Chondrocyte (in vitro differentiated cells): Measurements from ENCODE around the gene MYRFL. TPM values are rescaled to one million over a fixed set of nuclear protein-coding genes. Genes with fewer than 3 reads are reported as not detected.
"Not testable (repeated sequence)": the region's sequence is repeated elsewhere in the genome, so short reads cannot be mapped to it uniquely, and the experiment has no call there.

Experiments used
- DNase-seq: peaks from one replicate; pipeline ENCODE4 v3.0.0; 2021; ENCODE audit warnings: mixed read lengths, low spot score
- H3K27ac Mint-ChIP-seq: one replicate; pipeline ENCODE4 v1.8.0; 2021; ENCODE audit warnings: mild to moderate bottlenecking, moderate library complexity, mixed read lengths; ENCODE audit not compliant: unreplicated experiment
- H3K27me3 Mint-ChIP-seq: 2 replicates; pipeline ENCODE4 v1.8.0; 2021; ENCODE audit warnings: low read depth, mixed read lengths
- H3K36me3 Mint-ChIP-seq: 2 replicates; pipeline ENCODE4 v1.8.0; 2021; ENCODE audit warnings: low read depth, mixed read lengths
- H3K4me1 Mint-ChIP-seq: 2 replicates; pipeline ENCODE4 v1.8.0; 2021; ENCODE audit warnings: low read depth, mild to moderate bottlenecking, mixed read lengths
- H3K4me3 Mint-ChIP-seq: one replicate; pipeline ENCODE4 v1.8.0; 2021; ENCODE audit warnings: mild to moderate bottlenecking, moderate library complexity, mixed read lengths; ENCODE audit not compliant: unreplicated experiment
- H3K9me3 Mint-ChIP-seq: 2 replicates; pipeline ENCODE4 v1.8.0; 2021; ENCODE audit warnings: low read depth, mixed read lengths
- CTCF ChIP-seq: fragments of 200-600 bp; sonication (generic); IDR thresholded peaks from 2 replicates; pipeline ENCODE4 v1.5.0; 2021; ENCODE audit warnings: antibody characterized with exemption, mild to moderate bottlenecking, moderate library complexity
- total RNA-seq: library from RNA; stranded (reverse); gene quantifications from 3 replicates; pipeline ENCODE4 v1.2.1, GENCODE V29; 2021

MYRFL gene
- total RNA-seq, 1 donor from 2014 or later = 0.35 TPM

- no peak overlapping the region for H3K4me3 Mint-ChIP-seq
- H3K36me3 Mint-ChIP-seq = no peaks in the 10 kb centered on the region
- no peak for TF ChIP-seq CTCF
- no peak for DNase-seq
- H3K4me1 Mint-ChIP-seq = peaks cover 4% of the 10 kb centered on the region
- no peaks in the 10 kb centered on the region for H3K9me3 Mint-ChIP-seq
- H3K27me3 Mint-ChIP-seq = peaks cover 4% of the 10 kb centered on the region
- H3K27ac Mint-ChIP-seq = no peak overlapping the region
These were observed 18.6 kb downstream of the MYRFL start for GRCh38 chr12:69843608-69844007.

- H3K36me3 Mint-ChIP-seq = no peaks in the 10 kb centered on the region
- no peak for DNase-seq
- H3K4me1 Mint-ChIP-seq = peaks cover 4% of the 10 kb centered on the region
- peaks cover 4% of the 10 kb centered on the region for H3K27me3 Mint-ChIP-seq
- TF ChIP-seq CTCF = no peak
- no peak overlapping the region for H3K4me3 Mint-ChIP-seq
- H3K9me3 Mint-ChIP-seq = no peaks in the 10 kb centered on the region
- no peak overlapping the region for H3K27ac Mint-ChIP-seq
These were observed 19.4 kb downstream of the MYRFL start for GRCh38 chr12:69844416-69844815.

GRCh38 chr12:69844836-69845235 is 19.8 kb downstream of the MYRFL start:
- no peaks in the 10 kb centered on the region for H3K9me3 Mint-ChIP-seq
- no peak overlapping the region for H3K27ac Mint-ChIP-seq
- TF ChIP-seq CTCF = no peak
- peaks cover 4% of the 10 kb centered on the region for H3K4me1 Mint-ChIP-seq
- no peaks in the 10 kb centered on the region for H3K36me3 Mint-ChIP-seq
- H3K27me3 Mint-ChIP-seq = peaks cover 4% of the 10 kb centered on the region
- H3K4me3 Mint-ChIP-seq = no peak overlapping the region
- no peak for DNase-seq

- no peaks in the 10 kb centered on the region for H3K4me1 Mint-ChIP-seq
- TF ChIP-seq CTCF = no peak
- no peak for DNase-seq
- H3K27ac Mint-ChIP-seq = no peak overlapping the region
- H3K9me3 Mint-ChIP-seq = no peaks in the 10 kb centered on the region
- no peak overlapping the region for H3K4me3 Mint-ChIP-seq
- peaks cover 2% of the 10 kb centered on the region for H3K27me3 Mint-ChIP-seq
- H3K36me3 Mint-ChIP-seq = no peaks in the 10 kb centered on the region
These were observed 21.9 kb downstream of the MYRFL start for GRCh38 chr12:69846976-69847375.

- peaks cover 5% of the 10 kb centered on the region for H3K36me3 Mint-ChIP-seq
- no peak overlapping the region for H3K27ac Mint-ChIP-seq
- H3K27me3 Mint-ChIP-seq = peaks cover 2% of the 10 kb centered on the region
- no peak for DNase-seq
- no peak for TF ChIP-seq CTCF
- no peak overlapping the region for H3K4me3 Mint-ChIP-seq
- H3K4me1 Mint-ChIP-seq = no peaks in the 10 kb centered on the region
- H3K9me3 Mint-ChIP-seq = peaks cover 15% of the 10 kb centered on the region
These were observed 26.9 kb downstream of the MYRFL start for GRCh38 chr12:69851976-69852375.

GRCh38 chr12:69853176-69853961 is 28.3 kb downstream of the MYRFL start:
- H3K9me3 Mint-ChIP-seq = peaks cover 25% of the 10 kb centered on the region
- not testable (repeated sequence) for H3K27me3 Mint-ChIP-seq, DNase-seq, H3K36me3 Mint-ChIP-seq, H3K27ac Mint-ChIP-seq, H3K4me3 Mint-ChIP-seq, H3K4me1 Mint-ChIP-seq
